Amygdala (tissue), 56 donors: Measurements from ENCODE around the gene TASOR2.
A peak's percentile ranks its signal among the peaks of the same experiment; 100 is the strongest.

Source experiments
- DNase-seq, 56 donors: peaks; one replicate each; lab custom pipeline; 2025; lab: John Stamatoyannopoulos, UW

The TASOR2 gene

DNA sequence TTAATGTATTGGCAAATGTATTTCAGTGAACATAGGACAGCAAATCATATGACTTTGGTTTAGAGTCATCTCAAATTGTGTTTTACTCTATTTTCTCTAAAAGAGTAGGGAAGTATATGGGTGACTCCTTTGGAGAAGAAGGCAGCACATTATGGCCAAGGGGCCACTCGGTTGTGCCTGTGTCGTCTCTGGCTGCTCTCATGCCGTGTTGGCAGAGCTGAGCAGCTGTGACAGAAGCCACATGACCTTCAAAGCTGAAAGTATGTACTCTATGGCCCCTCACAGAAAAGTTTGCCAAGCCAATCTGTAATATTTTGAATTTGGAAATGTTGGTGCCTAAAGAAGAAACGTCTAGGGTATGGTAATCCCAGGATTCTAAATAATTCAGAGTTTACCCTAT is 47.5 kb downstream of the TASOR2 start:
- peak in 4 of 56 donors; percentile 2 to 9 (median 5) for DNase-seq
